DOHH2 (cell line): ENCODE results near the gene FOSB.

Source experiments
- CTCF ChIP-seq: fragments of 200-600 bp; sonication (generic); IDR thresholded peaks from one replicate; pipeline ENCODE4 v1.5.1; 2014; ENCODE audit warnings: antibody characterized with exemption, mild to moderate bottlenecking, low read depth, low read length; ENCODE audit not compliant: poor library complexity, severe bottlenecking
- EZH2phosphoT487 ChIP-seq: fragments of 200-600 bp; sonication (generic); IDR thresholded peaks from 2 replicates; pipeline ENCODE4 v1.6.1; 2017; ENCODE audit warnings: borderline replicate concordance, mild to moderate bottlenecking, antibody characterized with exemption, low read length, moderate library complexity, mixed read lengths

- TF ChIP-seq CTCF (no peak), EZH2phosphoT487 (no peak)
Measured at GRCh38 chr19:45470762-45471081, 2.9 kb downstream of the FOSB start.
